Measurements from ENCODE around the gene RAB11FIP4. TPM values are rescaled to one million over a fixed set of nuclear protein-coding genes. Genes with fewer than 3 reads are reported as not detected.

The RAB11FIP4 gene
- total RNA-seq, 1 experiment from 2014 or later = 2.5 TPM

DNA sequence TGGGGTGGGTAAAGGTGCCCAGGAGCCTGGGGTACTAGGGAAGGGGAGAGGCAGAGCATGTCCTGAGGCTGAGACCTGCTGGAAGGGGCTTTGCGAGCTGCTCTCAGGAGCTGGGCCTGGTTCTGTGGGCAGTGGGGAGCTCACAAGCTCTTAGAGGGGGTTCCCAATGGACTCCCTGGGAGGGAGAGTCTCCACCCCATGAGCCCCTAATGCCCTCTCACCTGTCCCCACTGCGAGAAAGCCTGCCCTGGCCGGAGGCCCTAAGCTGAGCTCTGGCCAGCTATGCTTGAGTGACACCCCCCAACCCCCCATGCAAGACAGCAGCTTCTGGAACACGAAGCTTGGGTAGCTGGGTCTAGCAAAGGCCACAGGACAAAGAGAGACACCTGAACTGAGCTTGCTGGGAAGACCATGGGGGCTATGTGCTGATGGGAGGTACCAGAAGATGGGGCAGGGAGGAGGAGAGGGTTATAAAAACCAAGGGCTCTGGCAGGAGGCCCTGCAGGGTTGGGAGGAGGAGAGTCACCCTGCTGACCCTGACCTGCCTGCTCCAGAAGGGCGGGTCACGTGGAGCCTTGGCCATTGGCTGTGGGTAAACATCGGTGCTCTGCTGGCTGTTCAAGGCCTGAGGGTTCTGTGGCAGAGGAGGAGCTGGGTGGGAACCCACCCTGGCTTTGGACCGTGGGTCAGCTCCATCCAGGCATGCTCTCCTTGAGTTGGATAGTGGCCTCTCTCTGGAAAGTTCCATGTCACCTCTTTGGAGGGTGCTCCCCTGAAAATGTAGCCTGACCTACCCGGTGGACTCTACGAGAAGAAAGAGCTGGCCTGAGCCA lies 106.7 kb downstream of the RAB11FIP4 start:
- Histone ChIP-seq H3K9me3 (replicated peaks) (no peaks in the 10 kb centered on the region), H3K4me3 (no peak overlapping the region), H3K27ac (no peak overlapping the region), H3K4me1 (replicated peaks) (peaks cover 6% of the 10 kb centered on the region), H3K36me3 (no peaks in the 10 kb centered on the region), H3K27me3 (replicated peaks) (peaks cover 12% of the 10 kb centered on the region)
- no peak for DNase-seq (ENCODE audit: low read depth in 1 of 2, low spot score in 2 of 2)

DNA sequence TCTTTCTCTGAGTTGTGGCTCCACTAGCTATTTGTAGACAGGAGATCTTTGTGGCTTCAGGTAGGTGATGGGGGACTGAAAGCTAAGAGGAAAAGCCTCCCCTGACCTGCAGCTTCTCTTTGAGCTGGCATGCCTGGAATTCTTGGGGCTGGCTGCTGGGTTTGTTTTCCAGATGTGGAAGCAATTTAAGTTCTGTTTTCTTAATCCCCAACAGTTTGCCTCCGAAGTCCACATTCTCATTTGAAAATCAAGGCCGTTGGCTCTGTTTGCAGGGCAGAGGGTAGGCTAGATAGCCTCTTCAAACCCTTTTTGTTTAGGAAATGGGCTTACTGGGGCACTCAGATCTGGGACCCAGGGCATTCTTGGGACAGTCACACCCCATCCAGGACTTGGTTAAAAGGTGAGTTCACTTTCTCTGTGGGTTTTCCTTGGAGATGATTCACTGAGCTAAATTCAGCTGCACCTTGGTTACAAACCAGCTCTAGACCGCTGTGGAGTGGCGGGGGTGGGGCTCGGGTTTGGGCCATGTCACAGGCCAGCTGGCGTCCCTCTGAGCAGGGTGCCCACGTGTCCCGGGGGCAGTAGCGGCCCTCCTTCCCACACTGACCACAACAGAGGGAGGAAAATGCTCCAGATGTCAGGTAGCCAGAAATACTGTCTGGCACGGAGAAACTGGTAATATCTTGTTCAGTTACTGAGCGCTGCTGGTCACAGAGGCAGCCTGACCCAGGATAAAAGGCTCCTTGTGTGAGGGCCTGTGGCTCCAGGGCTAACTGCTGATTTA lies 108.5 kb downstream of the RAB11FIP4 start:
- H3K4me1 ChIP-seq (replicated peaks) = peaks cover 6% of the 10 kb centered on the region
- no peak overlapping the region for H3K27ac ChIP-seq
- peaks cover 12% of the 10 kb centered on the region for H3K27me3 ChIP-seq (replicated peaks)
- H3K36me3 ChIP-seq = no peaks in the 10 kb centered on the region
- H3K9me3 ChIP-seq (replicated peaks) = no peaks in the 10 kb centered on the region
- DNase-seq (ENCODE audit: low read depth in 1 of 2, low spot score in 2 of 2) = peak in 1 of 2 experiments; percentile 7
- H3K4me3 ChIP-seq = no peak overlapping the region

DNA sequence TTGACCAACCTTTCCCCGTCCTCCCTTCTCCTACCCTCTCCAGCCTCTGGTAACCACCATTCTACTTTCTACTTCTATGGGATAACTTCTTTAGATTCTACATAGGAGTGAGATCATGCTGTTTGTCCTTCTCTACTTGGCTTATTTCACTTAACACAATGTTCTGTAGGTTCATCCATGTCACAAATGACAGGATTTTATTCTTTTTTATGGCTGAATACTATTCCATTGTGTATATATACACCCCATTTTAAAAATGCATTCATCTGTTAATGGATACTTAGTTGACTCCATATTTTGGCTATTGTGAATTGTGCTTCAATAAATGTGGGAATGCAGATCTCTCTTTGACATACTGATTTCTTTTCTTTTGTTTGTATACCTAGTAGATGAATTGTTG lies 115.0 kb downstream of the RAB11FIP4 start:
- no peak overlapping the region for H3K27ac ChIP-seq
- no peak for DNase-seq (ENCODE audit: low read depth in 1 of 2, low spot score in 2 of 2)

DNA sequence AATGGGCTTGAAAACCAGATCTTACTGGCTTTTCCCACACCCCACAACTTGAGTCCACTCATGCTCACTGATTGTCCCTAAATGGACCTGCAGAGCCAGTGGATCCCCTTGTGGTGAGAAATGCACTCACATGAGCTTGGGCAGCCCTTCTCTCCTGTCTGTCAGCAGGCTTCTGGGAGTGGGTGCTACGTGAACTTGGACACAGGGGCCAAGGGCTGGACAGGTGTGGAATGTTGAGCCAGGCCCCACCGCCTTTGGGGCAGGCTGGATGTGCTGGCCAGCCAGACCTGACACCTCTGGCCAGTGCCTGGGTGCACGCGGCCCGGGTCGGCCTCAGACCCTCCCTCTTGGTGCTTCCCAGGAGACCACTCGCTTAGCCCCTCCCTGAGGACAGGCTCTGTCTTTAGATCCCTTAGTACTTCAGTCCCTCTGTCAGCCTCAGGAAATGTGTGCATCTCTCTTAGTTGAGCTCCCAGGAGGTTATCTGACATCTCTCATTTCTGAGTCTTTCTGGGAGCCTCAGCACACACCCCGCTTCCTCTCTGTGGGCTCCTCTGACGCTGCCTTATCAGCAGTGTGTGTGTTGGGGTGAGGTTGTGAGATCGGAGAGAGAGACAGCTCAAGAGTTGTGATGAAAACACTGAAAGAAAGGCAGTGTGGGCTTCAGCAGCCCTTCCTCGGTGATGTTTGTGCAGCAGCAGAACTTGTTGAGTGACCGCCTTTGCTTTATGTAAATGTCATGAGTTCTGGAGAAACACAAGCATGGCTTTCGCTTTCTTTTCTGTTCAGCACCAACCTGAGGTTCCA lies 117.0 kb downstream of the RAB11FIP4 start:
- H3K27ac ChIP-seq = no peak overlapping the region
- no peaks in the 10 kb centered on the region for H3K27me3 ChIP-seq (replicated peaks)
- H3K9me3 ChIP-seq (replicated peaks) = no peaks in the 10 kb centered on the region
- DNase-seq (ENCODE audit: low read depth in 1 of 2, low spot score in 2 of 2) = no peak
- no peak overlapping the region for H3K4me3 ChIP-seq
- no peaks in the 10 kb centered on the region for H3K36me3 ChIP-seq
- H3K4me1 ChIP-seq (replicated peaks) = no peaks in the 10 kb centered on the region

More for the DNA sequence above, 115.0 kb downstream of the RAB11FIP4 start:
- Histone ChIP-seq H3K4me1 (replicated peaks) (no peaks in the 10 kb centered on the region), H3K4me3 (no peak overlapping the region), H3K9me3 (replicated peaks) (no peaks in the 10 kb centered on the region), H3K27me3 (replicated peaks) (no peaks in the 10 kb centered on the region), H3K36me3 (no peaks in the 10 kb centered on the region)

DNA sequence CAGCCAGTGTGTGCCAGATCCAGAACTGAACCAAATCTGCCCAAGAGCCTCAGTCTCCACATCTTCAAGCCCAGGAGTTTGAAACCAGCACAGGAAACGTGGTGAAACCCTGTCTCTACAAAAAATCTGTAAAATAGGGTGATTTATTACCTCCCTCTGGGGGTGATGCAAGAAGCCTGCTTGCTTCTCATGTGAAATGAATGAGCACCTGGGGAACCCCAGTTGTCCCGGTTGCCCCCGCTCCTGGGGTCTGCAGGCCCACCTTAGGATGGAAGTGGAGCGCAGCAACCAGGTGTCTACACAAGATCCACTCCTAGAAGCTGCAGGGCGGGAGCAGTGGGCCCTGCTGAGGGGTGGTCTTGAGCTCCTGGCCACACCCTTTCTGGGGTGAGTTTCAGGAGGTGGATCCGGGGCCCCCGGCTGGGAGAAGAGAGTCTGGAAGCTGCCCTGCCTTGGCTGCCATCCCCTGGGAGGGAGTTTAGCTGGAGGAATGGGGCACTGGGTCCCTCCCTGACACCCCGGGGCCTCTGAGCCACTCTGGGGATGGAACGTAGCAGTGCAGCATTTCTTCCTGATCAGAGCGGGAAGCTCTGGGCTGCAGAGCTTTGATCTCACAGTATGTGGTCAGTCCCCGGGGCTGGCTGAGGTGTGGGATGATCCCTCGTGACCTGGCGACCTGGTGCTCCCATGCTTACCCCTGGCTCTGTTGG lies 117.8 kb downstream of the RAB11FIP4 start:
- Histone ChIP-seq H3K4me3 (no peak overlapping the region), H3K4me1 (replicated peaks) (no peaks in the 10 kb centered on the region), H3K9me3 (replicated peaks) (no peaks in the 10 kb centered on the region), H3K27ac (no peak overlapping the region), H3K27me3 (replicated peaks) (no peaks in the 10 kb centered on the region), H3K36me3 (no peaks in the 10 kb centered on the region)
- no peak for DNase-seq (ENCODE audit: low read depth in 1 of 2, low spot score in 2 of 2)

DNA sequence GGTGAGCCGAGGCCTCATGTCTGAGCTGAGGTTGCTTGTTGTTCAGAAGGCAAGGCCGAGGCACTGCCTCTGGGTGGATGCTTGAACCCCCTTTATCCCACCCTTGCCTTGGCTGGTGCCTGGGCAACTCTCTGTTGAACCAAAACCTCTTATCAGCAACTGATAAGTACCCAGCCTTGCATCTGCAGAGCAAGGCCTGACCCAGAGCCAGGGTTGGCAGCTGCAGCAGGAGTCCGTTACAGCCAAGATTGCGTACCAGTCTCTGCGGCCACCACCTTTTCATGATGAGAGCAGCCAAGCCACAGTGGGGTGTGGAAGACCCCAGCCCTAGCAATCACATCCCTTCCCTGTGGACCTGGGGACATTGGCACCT lies 118.3 kb downstream of the RAB11FIP4 start:
- Histone ChIP-seq H3K36me3 (no peaks in the 10 kb centered on the region), H3K9me3 (replicated peaks) (no peaks in the 10 kb centered on the region), H3K4me3 (no peak overlapping the region), H3K4me1 (replicated peaks) (no peaks in the 10 kb centered on the region), H3K27me3 (replicated peaks) (no peaks in the 10 kb centered on the region), H3K27ac (no peak overlapping the region)
- DNase-seq (ENCODE audit: low read depth in 1 of 2, low spot score in 2 of 2) = no peak

DNA sequence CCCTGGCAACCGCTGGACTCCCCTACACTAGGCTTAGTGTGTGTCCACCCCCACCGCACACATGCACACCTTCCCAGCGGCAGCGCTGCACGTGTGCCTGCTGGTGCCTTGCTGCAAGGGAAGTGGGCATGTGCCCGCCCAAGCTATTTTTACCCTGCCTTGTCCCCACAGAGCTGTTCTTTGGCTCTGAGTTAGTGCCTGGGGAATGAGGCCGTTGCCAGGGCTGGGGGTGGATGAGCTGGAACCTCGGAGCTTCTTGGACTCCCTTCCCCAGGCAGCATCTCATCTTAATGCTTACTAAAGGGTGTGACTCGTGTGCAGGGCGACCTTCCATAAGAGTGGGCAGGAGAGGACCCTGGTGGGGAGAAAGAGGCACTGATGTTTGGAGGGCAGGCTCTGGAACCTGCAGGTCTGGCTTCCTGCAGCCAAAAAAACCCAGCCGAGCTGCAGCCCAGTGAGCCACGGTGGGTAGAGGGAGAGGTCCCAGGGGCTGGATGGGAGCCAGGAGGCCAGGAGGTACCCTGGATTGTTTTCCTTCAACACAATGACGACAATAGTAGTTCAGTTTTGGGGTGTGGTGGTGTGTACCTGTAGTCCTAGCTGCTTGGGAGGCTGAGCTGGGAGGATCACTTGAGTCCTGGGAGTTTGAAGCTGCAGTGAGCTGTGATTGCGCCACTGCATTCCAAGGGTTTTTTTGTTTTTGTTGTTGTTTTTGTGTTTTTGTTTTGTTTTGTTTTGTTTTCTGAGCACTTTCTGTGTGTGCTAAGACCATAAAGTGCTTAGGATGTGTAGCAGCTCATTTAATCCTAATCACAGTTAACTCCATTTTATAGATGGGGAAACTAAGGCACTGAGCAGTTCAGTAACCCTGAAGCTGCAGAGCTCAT lies 119.1 kb downstream of the RAB11FIP4 start:
- no peak overlapping the region for H3K27ac ChIP-seq
- DNase-seq (ENCODE audit: low read depth in 1 of 2, low spot score in 2 of 2) = no peak
- no peaks in the 10 kb centered on the region for H3K9me3 ChIP-seq (replicated peaks)
- H3K36me3 ChIP-seq = no peaks in the 10 kb centered on the region
- no peaks in the 10 kb centered on the region for H3K4me1 ChIP-seq (replicated peaks)
- no peak overlapping the region for H3K4me3 ChIP-seq
- no peaks in the 10 kb centered on the region for H3K27me3 ChIP-seq (replicated peaks)

DNA sequence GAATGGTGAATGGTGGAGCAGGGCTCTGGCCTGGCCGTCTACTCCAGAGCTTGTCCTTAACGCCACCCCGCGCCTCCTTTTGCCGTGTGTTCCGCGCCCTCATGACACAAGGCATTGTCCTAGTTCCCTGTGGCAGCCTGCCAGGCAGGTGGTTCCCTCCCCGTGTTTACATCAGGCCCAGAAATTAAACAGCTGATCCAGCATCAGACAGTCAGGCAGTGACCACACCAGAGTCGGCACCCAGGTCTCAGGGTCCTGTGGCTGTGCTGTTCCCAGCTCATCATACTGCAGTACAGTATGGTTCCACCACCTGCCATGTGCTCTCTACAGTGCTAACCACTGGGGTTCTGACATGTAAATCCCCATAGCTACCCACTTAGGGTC lies 119.7 kb downstream of the RAB11FIP4 start:
- H3K4me1 ChIP-seq (replicated peaks) = no peaks in the 10 kb centered on the region
- no peak overlapping the region for H3K4me3 ChIP-seq
- H3K27me3 ChIP-seq (replicated peaks) = no peaks in the 10 kb centered on the region
- H3K36me3 ChIP-seq = no peaks in the 10 kb centered on the region
- no peak overlapping the region for H3K27ac ChIP-seq
- no peak for DNase-seq (ENCODE audit: low read depth in 1 of 2, low spot score in 2 of 2)
- H3K9me3 ChIP-seq (replicated peaks) = no peaks in the 10 kb centered on the region

DNA sequence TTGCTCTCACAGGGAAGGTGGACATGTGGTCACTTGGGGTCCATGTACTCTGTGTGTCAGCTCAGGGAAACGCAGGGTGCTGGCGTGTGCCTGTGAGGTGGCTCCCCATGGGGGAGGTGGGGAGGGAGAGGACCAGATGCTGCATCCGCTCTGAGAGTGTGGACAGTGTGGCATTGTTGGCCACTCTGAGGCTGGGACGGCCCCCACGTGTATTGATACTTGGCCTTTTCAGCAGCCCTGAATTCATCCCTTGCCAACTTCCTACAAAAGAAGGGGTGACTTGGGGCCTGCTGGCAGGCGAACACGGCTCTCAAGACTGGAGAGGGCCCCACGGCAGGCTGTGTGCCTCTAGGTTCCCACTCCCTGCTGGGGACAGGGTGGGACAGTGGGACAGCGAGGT lies 120.1 kb downstream of the RAB11FIP4 start:
- Histone ChIP-seq H3K4me3 (no peak overlapping the region), H3K27ac (no peak overlapping the region), H3K9me3 (replicated peaks) (no peaks in the 10 kb centered on the region), H3K27me3 (replicated peaks) (no peaks in the 10 kb centered on the region), H3K4me1 (replicated peaks) (no peaks in the 10 kb centered on the region), H3K36me3 (no peaks in the 10 kb centered on the region)
- DNase-seq (ENCODE audit: low read depth in 1 of 2, low spot score in 2 of 2) = no peak

DNA sequence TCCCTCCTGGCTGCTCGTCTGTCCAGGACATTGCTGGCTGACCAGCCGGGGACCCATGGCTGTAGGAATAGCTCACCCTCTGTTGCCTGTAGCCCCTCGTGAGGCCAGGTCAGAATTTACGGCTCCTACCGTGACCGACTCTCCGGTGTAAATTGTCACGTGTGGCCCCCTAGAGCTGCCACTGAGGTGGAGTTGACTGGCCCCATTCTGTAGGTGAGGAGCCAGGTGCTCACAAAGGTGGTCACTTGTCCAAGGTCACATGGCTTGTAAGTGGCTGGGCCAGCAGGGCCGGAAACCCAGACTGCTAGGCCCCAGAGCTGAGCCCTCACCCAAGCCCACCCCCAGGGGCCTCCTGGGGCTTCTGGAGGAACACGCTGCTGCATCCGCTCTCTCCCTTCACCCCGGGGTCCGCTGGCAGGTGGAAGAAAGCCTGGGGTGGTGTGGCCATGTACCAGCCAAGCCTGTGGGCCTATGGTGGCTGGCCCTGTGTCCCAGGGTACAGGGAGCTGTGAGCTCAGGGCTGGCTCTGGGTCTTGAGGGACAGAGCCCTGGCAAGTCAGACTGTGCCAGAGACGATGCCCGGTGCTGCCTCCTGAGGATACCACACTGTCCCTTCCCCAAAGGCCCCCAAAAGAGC lies 120.7 kb downstream of the RAB11FIP4 start:
- H3K36me3 ChIP-seq = no peaks in the 10 kb centered on the region
- H3K4me3 ChIP-seq = no peak overlapping the region

DNA sequence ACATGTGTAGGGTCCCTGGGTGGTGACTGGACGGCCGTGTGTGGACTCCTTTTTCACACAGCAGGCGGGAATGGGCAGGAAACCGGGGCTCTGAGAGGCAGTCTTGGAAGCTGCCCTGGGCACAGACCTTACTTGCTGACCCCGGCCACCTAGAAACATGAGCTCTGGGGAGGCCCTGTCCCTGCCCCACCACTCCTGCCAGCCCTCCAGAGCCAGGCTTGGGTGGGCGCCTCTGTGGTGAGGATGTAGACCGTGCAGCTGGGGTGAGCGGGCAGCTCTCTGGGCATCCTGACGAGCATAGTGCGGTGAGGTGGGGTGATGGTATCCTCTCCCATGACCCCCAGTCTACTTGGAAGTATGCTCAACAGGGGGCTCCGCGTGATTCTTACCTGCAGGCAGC lies 121.3 kb downstream of the RAB11FIP4 start:
- no peaks in the 10 kb centered on the region for H3K36me3 ChIP-seq
- H3K9me3 ChIP-seq (replicated peaks) = no peaks in the 10 kb centered on the region
- H3K27me3 ChIP-seq (replicated peaks) = no peaks in the 10 kb centered on the region
- H3K4me1 ChIP-seq (replicated peaks) = no peaks in the 10 kb centered on the region
- no peak overlapping the region for H3K27ac ChIP-seq
- no peak overlapping the region for H3K4me3 ChIP-seq
- no peak for DNase-seq (ENCODE audit: low read depth in 1 of 2, low spot score in 2 of 2)

More for the DNA sequence above, 120.7 kb downstream of the RAB11FIP4 start:
- Histone ChIP-seq H3K4me1 (replicated peaks) (no peaks in the 10 kb centered on the region), H3K27ac (no peak overlapping the region), H3K9me3 (replicated peaks) (no peaks in the 10 kb centered on the region), H3K27me3 (replicated peaks) (no peaks in the 10 kb centered on the region)
- DNase-seq (ENCODE audit: low read depth in 1 of 2, low spot score in 2 of 2) = no peak

DNA sequence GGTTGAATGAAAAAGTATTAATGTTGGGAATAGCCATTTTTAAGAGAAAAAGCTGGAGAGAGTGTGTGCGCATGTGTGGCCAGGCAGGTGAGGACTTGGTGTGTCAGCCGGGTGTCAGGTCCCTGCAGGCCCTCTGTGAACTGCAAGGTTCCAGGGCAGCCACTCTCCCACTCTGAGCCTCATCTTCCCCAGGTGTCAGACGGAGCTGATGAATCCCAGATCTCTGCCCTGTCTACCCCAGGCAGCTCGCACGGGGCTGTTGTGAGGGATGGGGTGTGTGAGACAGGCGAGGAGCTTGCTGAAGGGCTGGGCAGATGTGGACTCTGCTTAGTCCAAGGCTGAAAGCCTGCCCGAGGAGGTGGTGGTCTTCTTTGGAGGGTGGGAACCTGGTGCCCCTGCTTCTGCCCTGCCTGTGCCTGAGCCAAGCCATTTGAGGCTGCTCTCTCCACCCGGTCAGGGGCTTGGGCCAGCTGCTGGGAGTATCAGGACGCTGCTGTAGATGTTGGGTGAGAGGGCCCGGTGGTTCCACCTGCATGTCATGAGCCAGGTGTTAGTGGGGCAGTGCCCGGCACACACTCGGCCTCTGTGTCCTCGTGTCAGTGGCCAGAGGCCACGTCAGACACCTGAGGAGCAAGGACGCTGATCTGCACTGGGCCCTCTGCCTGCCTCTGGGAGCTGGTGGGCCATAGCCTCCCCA lies 122.4 kb downstream of the RAB11FIP4 start:
- no peaks in the 10 kb centered on the region for H3K27me3 ChIP-seq (replicated peaks)
- no peaks in the 10 kb centered on the region for H3K9me3 ChIP-seq (replicated peaks)
- H3K4me3 ChIP-seq = no peak overlapping the region
- H3K27ac ChIP-seq = no peak overlapping the region
- H3K36me3 ChIP-seq = no peaks in the 10 kb centered on the region
- no peaks in the 10 kb centered on the region for H3K4me1 ChIP-seq (replicated peaks)
- no peak for DNase-seq (ENCODE audit: low read depth in 1 of 2, low spot score in 2 of 2)

All from SJSA1 (cell line).